Small intestine (tissue), 16 donors: ENCODE results near the gene ZNF550. TPM values are rescaled to one million over a fixed set of nuclear protein-coding genes. Genes with fewer than 3 reads are reported as not detected.

Source experiments
- DNase-seq, 2 donors: peaks; one replicate each; pipeline versions ENCODE4 v3.0.0 to v3.0.0-alpha.2; 2013
- FAIRE-seq: peaks from 2 replicates; lab custom pipeline; 2012; peaks lifted over from hg19 to GRCh38; lab: Jason Lieb, UNC
- H3K27ac ChIP-seq, 3 donors: one replicate each; pipeline ENCODE4 v1.5.1; 2013; ENCODE audit warnings: low read length in 2 of 3, mild to moderate bottlenecking in 2 of 3, control low read depth in 1 of 3, inconsistent platforms in 1 of 3, low read depth in 1 of 3, moderate library complexity in 1 of 3
- H3K27me3 ChIP-seq, 3 donors: one replicate each; pipeline ENCODE4 v1.6.1; 2013; ENCODE audit warnings: low read length in 3 of 3, inconsistent platforms in 1 of 3; ENCODE audit not compliant: control insufficient read depth in 3 of 3, insufficient read depth in 3 of 3
- H3K36me3 ChIP-seq, 3 donors: one replicate each; pipeline ENCODE4 v1.6.1; 2013; ENCODE audit warnings: low read length in 3 of 3, inconsistent platforms in 1 of 3, low read depth in 1 of 3, mild to moderate bottlenecking in 1 of 3, moderate library complexity in 1 of 3; ENCODE audit not compliant: control insufficient read depth in 3 of 3, insufficient read depth in 2 of 3
- H3K4me1 ChIP-seq, 3 donors: one replicate each; pipeline ENCODE4 v1.6.1; 2013; ENCODE audit warnings: low read length in 2 of 3, inconsistent platforms in 1 of 3, low read depth in 1 of 3, mild to moderate bottlenecking in 1 of 3, moderate library complexity in 1 of 3; ENCODE audit not compliant: control insufficient read depth in 3 of 3, insufficient read depth in 2 of 3
- H3K4me3 ChIP-seq, 3 donors: one replicate each; pipeline ENCODE4 v1.5.1; 2013; ENCODE audit warnings: low read length in 3 of 3, control low read depth in 1 of 3, inconsistent platforms in 1 of 3, low read depth in 1 of 3, mild to moderate bottlenecking in 1 of 3, moderate library complexity in 1 of 3
- H3K9me3 ChIP-seq, 2 donors: one replicate each; pipeline ENCODE4 v1.6.1; 2013; ENCODE audit warnings: low read depth in 1 of 2, low read length in 1 of 2; ENCODE audit not compliant: control insufficient read depth in 2 of 2, insufficient read depth in 1 of 2
- WGBS, 3 donors: extraction: QIAGEN DNeasy Blood & Tissue Kit; methylation state at CpG; one replicate each; pipeline ENCODE4 v1.1.7; 2013; 5-methylcytosine and 5-hydroxymethylcytosine counted together
- long read RNA-seq, 10 donors: transcript quantifications; one replicate each; lab custom pipeline, GENCODE V29; 2026
- polyA plus RNA-seq, 4 donors: library from polyadenylated mRNA; stranded (reverse) in 3 of 4; unstranded in 1 of 4; fragments of 200-250 nt in 3 of 4; fragments of 120-200 nt in 1 of 4; gene quantifications; one replicate each; pipeline versions ENCODE4 v1.2.1 to v1.2.3, GENCODE V29; 2013
- donor health status: healthy with polysubstance abuse.
- donor health status: control.
- donor health status: control.
- donor health status: Bipolar disorder and iron deficiency.
- donor health status: healthy.

The ZNF550 gene
- 10 to 100 TPM in 1 of 4 donors, 1 to 10 TPM in 3; 1.1 to 17.1 (median 1.8) TPM for polyA plus RNA-seq
- long read RNA-seq, donor 1, full-length matches to known transcripts, result 4 of 59 reads
- long read RNA-seq, donor 1, partial matches to known transcripts, result 55 of 59 reads
- long read RNA-seq, donor 1, other reads (novel, unspliced or antisense), result 0 of 59 reads
- long read RNA-seq, donor 2, partial matches to known transcripts, result 0 of 2 reads
- long read RNA-seq, donor 2, other reads (novel, unspliced or antisense), result 0 of 2 reads
- long read RNA-seq, donor 3, partial matches to known transcripts, result 16 of 16 reads
- long read RNA-seq, donor 3, other reads (novel, unspliced or antisense), result 0 of 16 reads
- long read RNA-seq, donor 4, partial matches to known transcripts, result 0 of 1 reads
- long read RNA-seq, donor 4, other reads (novel, unspliced or antisense), result 0 of 1 reads
- long read RNA-seq, donor 5, result 0 reads
- long read RNA-seq, donor 6, result 0 reads
- long read RNA-seq, donor 7, full-length matches to known transcripts, result 2 of 2 reads
- long read RNA-seq, donor 7, partial matches to known transcripts, result 0 of 2 reads
- long read RNA-seq, donor 7, other reads (novel, unspliced or antisense), result 0 of 2 reads
- long read RNA-seq, donor 8, result 0 reads
- long read RNA-seq, donor 9, result 0 reads
- long read RNA-seq, donor 10, partial matches to known transcripts, result 0 of 1 reads
- long read RNA-seq, donor 10, other reads (novel, unspliced or antisense), result 0 of 1 reads

DNA sequence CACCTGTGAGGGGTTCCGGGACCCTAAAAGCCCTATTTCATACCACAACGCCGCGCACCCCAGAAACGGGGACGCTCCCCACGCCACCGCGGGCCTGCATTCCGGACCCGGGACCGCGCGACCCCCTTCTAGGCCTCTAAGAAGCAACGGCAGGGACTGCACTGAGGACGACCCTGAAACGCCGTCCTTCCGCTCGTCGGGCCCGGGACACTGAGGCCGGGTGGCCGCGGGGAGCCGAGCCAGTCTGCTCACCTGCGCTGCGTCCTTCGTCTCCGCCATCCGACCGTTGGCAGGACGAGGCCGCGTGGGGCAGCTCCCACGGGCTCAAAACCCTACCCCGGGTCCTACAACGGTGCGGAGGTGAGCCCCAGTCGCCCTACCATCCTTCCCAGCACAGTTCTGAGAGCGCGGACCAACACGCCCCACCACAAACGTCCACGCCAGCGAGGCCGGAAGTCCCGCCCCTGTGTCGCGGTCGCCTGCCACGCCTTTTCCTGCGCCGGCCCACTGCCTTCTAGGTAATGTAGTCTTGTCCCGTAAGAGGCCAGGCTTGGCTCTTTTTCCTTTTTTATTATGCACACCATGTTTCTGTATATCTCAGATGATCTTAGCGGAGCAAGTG lies at the start of gene ZNF550:
ZNF550 (minus strand) TSS at position 460 of the 622 bp plus-strand sequence; CDS start at position 279, 181 bp downstream.
- 0 to 1% (median 1%) methylated on average over 49 to 56 of the region's 56 CpGs for WGBS, 3 donors
- peak within 1 kb of the TSS in 2 of 3 donors; percentile 79 to 80 for H3K27ac ChIP-seq
- no peaks in the 10 kb centered on the region for H3K27me3 ChIP-seq
- H3K4me3 ChIP-seq, result peak within 1 kb of the TSS; percentile 87 to 96 (median 89)
- peaks cover 4 to 15% (median 10%) of the 10 kb centered on the region in 3 donors for H3K36me3 ChIP-seq
- peaks cover 4 to 13% (median 7%) of the 10 kb centered on the region in 3 donors for H3K4me1 ChIP-seq
- FAIRE-seq, result no peak
- peak; percentile 86 to 96 for DNase-seq
- H3K9me3 ChIP-seq, result peaks cover 0 to 39% of the 10 kb centered on the region in 2 donors

DNA sequence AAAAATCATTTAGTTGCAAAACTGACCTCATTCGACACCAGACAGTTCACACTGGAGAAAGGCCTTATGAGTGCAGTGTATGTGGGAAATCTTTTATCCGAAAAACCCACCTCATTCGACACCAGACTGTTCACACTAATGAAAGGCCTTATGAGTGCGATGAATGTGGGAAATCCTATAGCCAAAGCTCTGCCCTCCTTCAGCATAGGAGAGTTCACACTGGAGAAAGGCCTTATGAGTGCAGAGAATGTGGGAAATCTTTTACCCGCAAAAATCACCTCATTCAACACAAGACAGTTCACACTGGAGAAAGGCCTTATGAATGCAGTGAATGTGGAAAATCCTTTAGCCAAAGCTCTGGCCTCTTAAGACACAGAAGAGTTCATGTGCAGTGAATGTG lies 47.3 kb upstream of the ZNF550 start:
- Histone ChIP-seq H3K4me3 (no peak overlapping the region), H3K27ac (no peak overlapping the region), H3K9me3 (peaks cover 3 to 61% of the 10 kb centered on the region in 2 donors), H3K4me1 (no peaks in the 10 kb centered on the region), H3K36me3 (peaks cover 11 to 22% (median 19%) of the 10 kb centered on the region in 3 donors), H3K27me3 (no peaks in the 10 kb centered on the region)
- FAIRE-seq (no peak), DNase-seq (no peak)
- 96 to 98% (median 98%) methylated on average over 5 of the region's 5 CpGs for WGBS, 3 donors

DNA sequence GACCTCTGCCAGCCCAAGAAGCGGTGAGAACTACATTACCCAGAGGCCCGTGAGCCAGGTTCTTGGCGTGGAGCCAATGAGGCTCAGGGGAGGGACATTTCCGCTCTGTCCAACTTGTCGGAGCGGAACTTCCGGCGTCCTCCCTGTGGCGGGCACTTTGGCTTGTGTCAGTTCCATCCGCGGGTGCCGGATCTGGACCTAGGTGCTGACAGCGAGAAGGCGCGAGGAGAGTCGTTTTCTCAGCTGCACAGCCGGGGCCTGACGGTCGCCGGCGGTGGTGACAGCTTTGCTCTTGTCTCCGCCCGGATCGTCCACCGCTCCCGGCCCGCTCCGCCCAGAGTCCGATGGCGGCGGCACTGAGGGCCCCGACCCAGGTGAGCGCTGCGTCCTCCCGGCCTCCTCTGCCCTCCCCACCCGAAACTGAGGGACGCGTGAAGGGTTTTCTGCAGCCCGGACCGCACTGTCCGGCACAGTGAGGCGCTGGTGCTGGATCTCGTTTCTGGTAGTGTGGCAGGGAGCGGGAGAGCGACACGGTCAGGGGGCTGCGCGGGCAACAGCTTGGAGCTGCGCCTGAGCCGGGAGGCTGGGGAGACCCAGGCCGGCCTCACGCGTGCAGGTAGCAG lies 40.2 kb upstream of the ZNF550 start, which contains the start of gene ZNF530:
ZNF530 (plus strand) TSS at position 125 of the 623 bp plus-strand sequence. CDS start 4,461 bp downstream, outside the sequence.
- Histone ChIP-seq H3K36me3 (peaks cover 0 to 8% (median 2%) of the 10 kb centered on the region in 3 donors), H3K27ac (no peak within 1 kb of the TSS), H3K4me1 (no peaks in the 10 kb centered on the region), H3K27me3 (no peaks in the 10 kb centered on the region), H3K9me3 (peaks cover 3 to 25% of the 10 kb centered on the region in 2 donors), H3K4me3 (peak within 1 kb of the TSS; percentile 58 to 81 (median 63))
- FAIRE-seq (no peak), DNase-seq (peak; percentile 94 to 96)
- WGBS, 3 donors, result 0 to 2% (median 1%) methylated on average over 38 to 53 of the region's 53 CpGs

DNA sequence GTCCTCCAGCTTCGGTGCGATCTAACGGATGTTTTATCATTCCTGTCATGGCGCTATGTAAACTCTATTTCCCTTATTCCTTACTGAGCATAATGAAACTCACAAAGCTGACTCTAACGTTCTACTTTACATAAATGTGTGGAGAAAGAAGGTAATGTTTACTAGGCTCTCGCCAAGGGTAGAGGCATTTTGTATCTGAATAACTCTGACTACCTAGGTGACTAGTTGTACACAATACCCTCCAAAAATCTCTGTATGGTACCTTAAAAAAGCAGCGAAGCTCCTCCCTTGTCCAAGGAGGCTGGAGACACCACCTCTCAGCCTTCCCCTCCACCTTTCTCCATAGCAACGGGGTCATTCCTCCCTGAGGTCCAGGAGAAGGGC lies 39.7 kb upstream of the ZNF550 start:
- DNase-seq (no peak), FAIRE-seq (no peak)
- Histone ChIP-seq H3K4me1 (no peaks in the 10 kb centered on the region), H3K9me3 (peaks cover 2 to 24% of the 10 kb centered on the region in 2 donors), H3K4me3 (peak overlapping the region in 2 of 3 donors; percentile 63 to 81), H3K36me3 (peaks cover 0 to 5% (median 0%) of the 10 kb centered on the region in 3 donors), H3K27ac (no peak overlapping the region), H3K27me3 (no peaks in the 10 kb centered on the region)
- 55 to 57% (median 57%) methylated on average over 8 of the region's 8 CpGs for WGBS, 3 donors

DNA sequence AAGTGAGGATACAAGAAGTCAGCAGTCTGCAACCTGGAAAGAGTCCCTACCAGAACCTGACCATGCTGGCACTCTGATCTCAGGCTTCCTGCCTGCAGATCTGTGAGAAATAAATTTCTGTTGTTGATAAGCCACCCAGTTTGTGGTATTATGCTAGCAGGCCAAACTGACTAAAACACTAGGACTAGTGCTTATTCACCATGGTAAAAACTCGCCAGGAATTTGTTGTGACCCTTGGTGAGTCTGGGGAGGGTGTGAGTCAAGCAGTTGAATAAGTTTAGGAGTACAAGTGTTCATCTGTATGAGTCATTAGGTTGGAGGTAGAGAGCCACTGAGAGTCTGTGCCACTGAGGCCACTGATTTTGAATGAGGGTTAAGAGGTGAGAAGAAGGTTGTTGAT lies 27.9 kb upstream of the ZNF550 start:
- peaks cover 0 to 14% (median 4%) of the 10 kb centered on the region in 3 donors for H3K4me1 ChIP-seq
- 91 to 100% (median 93%) methylated on average over 1 of the region's 1 CpG for WGBS, 3 donors
- H3K27me3 ChIP-seq, result no peaks in the 10 kb centered on the region
- peaks cover 6 to 27% (median 16%) of the 10 kb centered on the region in 3 donors for H3K36me3 ChIP-seq
- FAIRE-seq (no peak), DNase-seq (no peak)
- H3K4me3 ChIP-seq, result no peak overlapping the region
- H3K9me3 ChIP-seq, result peaks cover 4 to 85% of the 10 kb centered on the region in 2 donors
- H3K27ac ChIP-seq, result no peak overlapping the region

DNA sequence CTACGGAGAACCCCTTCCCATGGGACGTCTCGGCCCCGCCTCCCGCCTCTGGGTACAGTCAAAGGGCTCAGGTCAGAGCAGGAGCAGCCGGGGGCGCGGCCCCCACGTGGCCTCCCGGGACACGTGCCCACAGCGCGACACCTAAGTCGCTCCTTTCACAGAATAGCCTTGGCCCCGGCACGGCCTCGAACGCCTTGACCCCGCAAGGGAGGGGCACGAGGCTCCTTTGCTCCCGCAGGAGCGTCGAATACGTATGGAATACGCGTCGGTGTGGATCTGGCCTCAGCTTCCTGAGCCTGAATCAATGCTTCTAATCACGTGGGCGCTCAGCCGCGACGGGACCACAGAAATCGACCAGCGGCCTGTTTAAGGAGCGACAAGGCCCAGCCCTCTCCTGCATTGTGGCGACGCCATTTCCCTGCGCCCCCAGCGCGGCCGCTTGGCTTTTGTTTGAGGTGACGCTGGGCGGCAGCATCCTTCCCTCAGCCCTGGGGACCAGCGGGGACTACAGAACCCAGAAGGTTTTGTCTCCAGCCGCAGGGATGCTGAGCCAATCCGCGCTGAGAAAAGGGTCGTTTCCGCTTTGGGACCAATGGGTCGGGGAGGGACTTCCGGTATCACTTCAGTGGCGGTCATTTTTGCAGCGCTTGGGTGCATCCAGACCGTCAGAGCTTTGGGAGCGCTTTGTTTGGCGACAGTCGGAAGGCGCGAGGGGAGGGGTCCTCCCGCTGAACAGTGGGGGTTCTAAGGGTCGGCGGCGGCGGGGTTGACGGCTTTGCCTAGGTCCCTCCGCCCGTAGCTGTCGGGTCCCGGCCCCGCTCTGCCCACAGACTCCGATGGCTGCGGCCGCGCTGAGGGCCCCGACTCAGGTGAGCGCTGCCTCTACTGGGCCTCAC lies 24.1 kb upstream of the ZNF550 start, which contains the start of gene ZIK1:
ZIK1 (plus strand) TSS at position 625 of the 896 bp plus-strand sequence; CDS start at position 837, 212 bp downstream.
- peak within 1 kb of the TSS in 2 of 3 donors; percentile 54 to 55 for H3K27ac ChIP-seq
- peaks cover 2 to 57% of the 10 kb centered on the region in 2 donors for H3K9me3 ChIP-seq

DNA sequence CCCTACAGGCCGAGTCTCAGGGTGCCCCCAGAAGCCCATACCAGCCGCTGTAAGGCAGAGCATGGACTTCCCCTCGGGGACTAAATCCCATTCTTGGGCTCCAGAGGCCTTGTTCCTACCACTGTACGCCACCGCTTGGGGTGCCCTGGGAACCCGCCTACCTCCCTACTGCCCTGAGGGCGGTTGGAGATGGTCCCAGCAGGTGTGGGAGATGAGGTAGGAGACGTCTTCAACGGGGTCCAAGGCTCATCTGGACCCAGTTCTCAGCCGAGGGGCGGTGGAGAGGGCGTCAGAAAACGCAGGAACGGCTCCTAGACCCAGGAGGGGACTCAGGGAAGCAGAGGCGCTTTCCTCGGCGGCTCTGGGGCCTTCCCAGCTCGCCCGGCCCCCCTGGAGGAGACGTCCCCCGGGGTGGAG lies 23.4 kb upstream of the ZNF550 start:
- peak overlapping the region in 2 of 3 donors; percentile 43 to 59 for H3K4me3 ChIP-seq
- peaks cover 0 to 51% of the 10 kb centered on the region in 2 donors for H3K9me3 ChIP-seq
- DNase-seq (no peak), FAIRE-seq (no peak)
- WGBS, 3 donors, result 40 to 65% (median 57%) methylated on average over 20 to 21 of the region's 21 CpGs
- peaks cover 0 to 9% (median 3%) of the 10 kb centered on the region in 3 donors for H3K36me3 ChIP-seq
- H3K4me1 ChIP-seq, result peaks cover 0 to 14% (median 4%) of the 10 kb centered on the region in 3 donors
- H3K27ac ChIP-seq, result peak overlapping the region in 1 of 3 donors; percentile 54
- H3K27me3 ChIP-seq, result no peaks in the 10 kb centered on the region

More for the DNA sequence above, 24.1 kb upstream of the ZNF550 start, which contains the start of gene ZIK1:
- peaks cover 0 to 14% (median 4%) of the 10 kb centered on the region in 3 donors for H3K4me1 ChIP-seq
- FAIRE-seq (no peak), DNase-seq (peak; percentile 81 to 97)
- H3K27me3 ChIP-seq, result no peaks in the 10 kb centered on the region
- peak within 1 kb of the TSS; percentile 43 to 67 (median 59) for H3K4me3 ChIP-seq
- 3 to 13% (median 10%) methylated on average over 71 to 76 of the region's 76 CpGs for WGBS, 3 donors
- H3K36me3 ChIP-seq, result peaks cover 0 to 16% (median 3%) of the 10 kb centered on the region in 3 donors
